Endothelial cell of umbilical vein (primary cell): ENCODE measurements around the gene GTPBP10. TPM values are rescaled to one million over a fixed set of nuclear protein-coding genes. Genes with fewer than 3 reads are reported as not detected.

Source experiments
- BruUV-seq: library from RNA; stranded (reverse); fragments of 400-500 nt; replicated peaks from 2 replicates; lab custom pipeline; 2021; lab: Mats Ljungman, UMichigan
- CTCF ChIA-PET: fragments of 300-600, 350-600 bp; sonication (Branson Sonifier 250); formaldehyde crosslinking; loops from one replicate; lab custom pipeline; 2021; ENCODE audit warnings: antibody characterized with exemption, inconsistent platforms; lab: Charles Lee
- POLR2A ChIA-PET: fragments of 300-600, 350-600 bp; sonication (Branson Sonifier 250); formaldehyde crosslinking; loops from one replicate; lab custom pipeline; 2021; ENCODE audit warnings: antibody characterized with exemption, inconsistent platforms; lab: Charles Lee
- DNase-seq: peaks from one replicate; pipeline ENCODE4 v3.0.0-alpha.2; 2011; ENCODE audit warnings: low read depth, low spot score
- FAIRE-seq: peaks from 2 replicates; lab custom pipeline; 2011; peaks lifted over from hg19 to GRCh38; lab: Jason Lieb, UNC
- H2AFZ ChIP-seq: 2 replicates; pipeline ENCODE4 v1.6.0; 2012; ENCODE audit warnings: low read depth, low read length, control low read depth, inconsistent platforms
- H3K27ac ChIP-seq: 2 replicates; pipeline ENCODE4 v1.5.1; 2011; ENCODE audit warnings: low read depth, mild to moderate bottlenecking, control low read depth, low read length, moderate library complexity; ENCODE audit not compliant: insufficient read depth
- H3K27me3 ChIP-seq, 2 experiments: 2 replicates each; pipeline versions ENCODE4 v1.6.0 to v1.6.1; 2011; ENCODE audit warnings: low read length in 2 of 2, mixed read lengths in 1 of 2; ENCODE audit not compliant: control insufficient read depth in 2 of 2, insufficient read depth in 2 of 2
- H3K36me3 ChIP-seq, 2 experiments: 2 replicates in 1 of 2; 3 replicates in 1 of 2; pipeline ENCODE4 v1.5.1; 2011; ENCODE audit warnings: low read length in 2 of 2, mild to moderate bottlenecking in 1 of 2, moderate library complexity in 1 of 2; ENCODE audit not compliant: control insufficient read depth in 2 of 2, insufficient read depth in 2 of 2; ENCODE audit errors: extremely low read depth in 1 of 2
- H3K4me1 ChIP-seq: 3 replicates; pipeline ENCODE4 v1.5.1; 2011; ENCODE audit warnings: mild to moderate bottlenecking, low read length; ENCODE audit not compliant: control insufficient read depth, insufficient read depth; ENCODE audit errors: extremely low read depth
- H3K4me2 ChIP-seq: 2 replicates; pipeline ENCODE4 v1.6.1; 2011; ENCODE audit warnings: low read length, control low read depth, mixed read lengths; ENCODE audit not compliant: insufficient read depth
- H3K4me3 ChIP-seq, 3 experiments: fragments of 200-600 bp in 1 of 3; sonication (generic), shearing (Covaris generic) in 1 of 3; replicated peaks in 1 of 3; 2 replicates each; pipeline ENCODE4 v1.5.1; 2011 to 2016; ENCODE audit warnings: control low read depth in 3 of 3, low read length in 3 of 3, mild to moderate bottlenecking in 2 of 3, inconsistent platforms in 1 of 3, low read depth in 1 of 3, moderate library complexity in 1 of 3; ENCODE audit not compliant: insufficient read depth in 1 of 3
- H3K79me2 ChIP-seq: 2 replicates; pipeline ENCODE4 v1.6.0; 2012; ENCODE audit warnings: low read length, inconsistent platforms; ENCODE audit not compliant: control insufficient read depth, insufficient read depth
- H3K9ac ChIP-seq: replicated peaks from 2 replicates; pipeline ENCODE3; 2011; ENCODE audit warnings: low read length, control low read depth; ENCODE audit not compliant: insufficient read depth; ENCODE audit errors: extremely low read depth
- H3K9me1 ChIP-seq: replicated peaks from 3 replicates; pipeline ENCODE4 v1.6.0; 2011; ENCODE audit warnings: mild to moderate bottlenecking, low read length; ENCODE audit not compliant: control insufficient read depth, insufficient read depth; ENCODE audit errors: extremely low read depth
- H3K9me3 ChIP-seq: replicated peaks from 2 replicates; pipeline ENCODE4 v1.5.1; 2012; ENCODE audit warnings: low read length, inconsistent platforms; ENCODE audit not compliant: control insufficient read depth, insufficient read depth
- H4K20me1 ChIP-seq: replicated peaks from 2 replicates; pipeline ENCODE3; 2011; ENCODE audit warnings: mild to moderate bottlenecking, low read length; ENCODE audit not compliant: control insufficient read depth, insufficient read depth; ENCODE audit errors: extremely low read depth
- CTCF ChIP-seq, 2 donors: IDR thresholded peaks; 1 replicate in 1 of 2; 2 replicates in 1 of 2; pipeline ENCODE4 v1.5.1; 2011; ENCODE audit warnings: low read length in 2 of 2, mild to moderate bottlenecking in 2 of 2, moderate library complexity in 2 of 2, control low read depth in 1 of 2, inconsistent platforms in 1 of 2, low read depth in 1 of 2; ENCODE audit not compliant: insufficient read depth in 1 of 2; ENCODE audit errors: extremely low read depth in 1 of 2
- EZH2 ChIP-seq: IDR thresholded peaks from 2 replicates; pipeline ENCODE4 v1.6.1; 2012; ENCODE audit warnings: borderline replicate concordance, low read depth, mild to moderate bottlenecking, moderate library complexity, low read length, inconsistent platforms; ENCODE audit not compliant: severe bottlenecking
- FOS ChIP-seq: IDR thresholded peaks from 2 replicates; pipeline ENCODE4 v1.6.1; 2011; ENCODE audit warnings: mild to moderate bottlenecking, low read length, moderate library complexity, borderline replicate concordance; ENCODE audit not compliant: insufficient read depth
- GATA2 ChIP-seq: IDR thresholded peaks from 2 replicates; pipeline ENCODE4 v1.7.0; 2011; ENCODE audit warnings: low read depth, mild to moderate bottlenecking, moderate library complexity, mixed read lengths, low read length; ENCODE audit not compliant: insufficient read length, insufficient read depth
- JUN ChIP-seq: IDR thresholded peaks from 2 replicates; pipeline ENCODE4 v1.6.1; 2011; ENCODE audit warnings: borderline replicate concordance, low read depth; ENCODE audit not compliant: insufficient read length, insufficient read depth
- MAX ChIP-seq: IDR thresholded peaks from 2 replicates; pipeline ENCODE4 v1.6.1; 2011; ENCODE audit not compliant: insufficient read depth, insufficient read length
- MYC ChIP-seq: IDR thresholded peaks from one replicate; pipeline ENCODE4 v1.6.1; 2011; ENCODE audit warnings: mild to moderate bottlenecking, low read depth, low read length
- POLR2A ChIP-seq: IDR thresholded peaks from 2 replicates; pipeline ENCODE4 v1.6.1; 2012; ENCODE audit warnings: low read depth, mild to moderate bottlenecking, control low read depth, low read length
- POLR2AphosphoS5 ChIP-seq: IDR thresholded peaks from 2 replicates; pipeline ENCODE4 v1.6.1; 2012; ENCODE audit warnings: low read depth, mild to moderate bottlenecking, control low read depth, low read length, moderate library complexity; ENCODE audit not compliant: insufficient read depth
- dilution Hi-C: fragments of 300-500 bp; cut with MboI; formaldehyde crosslinking; loops from one replicate; pipeline ENCODE4 v1.15.0; 2019; ENCODE audit warnings: low sequenced_read_pairs; ENCODE audit not compliant: extremely low pct_ligation_motif_present
- intact Hi-C: fragments of 100-400 bp; cut with micrococcal nuclease; formaldehyde crosslinking; loops from one replicate; pipeline ENCODE4 v1.10.0; 2022
- polyA plus RNA-seq, 4 experiments: library from polyadenylated mRNA; depleted of rRNA in 3 of 4; stranded (reverse) in 3 of 4; unstranded in 1 of 4; fragments of >200 nt; gene quantifications; 2 replicates each; pipeline versions ENCODE4 v1.2.1 to v1.2.3, GENCODE V29; 2011 to 2012; ENCODE audit warnings: missing spikeins in 1 of 4
- total RNA-seq: library from RNA; stranded (reverse); gene quantifications from 2 replicates; pipeline ENCODE4 v1.2.3, GENCODE V29; 2021

Gene GTPBP10
- total and polyA plus RNA-seq, 2 donors (not counting 3 experiments of a cell fraction or from before 2014, with no cell fraction given), result 3.5 to 16.7 TPM

GRCh38 chr7:90425376-90425775, 78.9 kb downstream of the GTPBP10 start:
- no peak for DNase-seq
- peak; percentile 28 for FAIRE-seq
- no peaks in the 10 kb centered on the region for H3K36me3 ChIP-seq
- H3K27ac ChIP-seq, result no peak overlapping the region
- dilution Hi-C loops (no loop called here), intact Hi-C loops (no loop called here)
- ChIA-PET CTCF (no interaction called here), POLR2A (no interaction called here)
- H3K79me2 ChIP-seq, result no peaks in the 10 kb centered on the region
- TF ChIP-seq MYC, result no peak
- peak; percentile 34 for TF ChIP-seq FOS
- H2AFZ ChIP-seq, result no peak overlapping the region
- H3K4me3 ChIP-seq, result no peak overlapping the region
- no peaks in the 10 kb centered on the region for H3K9me1 ChIP-seq
- H4K20me1 ChIP-seq, result no peaks in the 10 kb centered on the region
- BruUV-seq, result no TSS peak
- H3K4me1 ChIP-seq, result peaks cover 9% of the 10 kb centered on the region
- H3K9ac ChIP-seq, result no peak overlapping the region
- H3K9me3 ChIP-seq, result no peaks in the 10 kb centered on the region
- no peaks in the 10 kb centered on the region for H3K27me3 ChIP-seq
- no peak overlapping the region for H3K4me2 ChIP-seq

DNA sequence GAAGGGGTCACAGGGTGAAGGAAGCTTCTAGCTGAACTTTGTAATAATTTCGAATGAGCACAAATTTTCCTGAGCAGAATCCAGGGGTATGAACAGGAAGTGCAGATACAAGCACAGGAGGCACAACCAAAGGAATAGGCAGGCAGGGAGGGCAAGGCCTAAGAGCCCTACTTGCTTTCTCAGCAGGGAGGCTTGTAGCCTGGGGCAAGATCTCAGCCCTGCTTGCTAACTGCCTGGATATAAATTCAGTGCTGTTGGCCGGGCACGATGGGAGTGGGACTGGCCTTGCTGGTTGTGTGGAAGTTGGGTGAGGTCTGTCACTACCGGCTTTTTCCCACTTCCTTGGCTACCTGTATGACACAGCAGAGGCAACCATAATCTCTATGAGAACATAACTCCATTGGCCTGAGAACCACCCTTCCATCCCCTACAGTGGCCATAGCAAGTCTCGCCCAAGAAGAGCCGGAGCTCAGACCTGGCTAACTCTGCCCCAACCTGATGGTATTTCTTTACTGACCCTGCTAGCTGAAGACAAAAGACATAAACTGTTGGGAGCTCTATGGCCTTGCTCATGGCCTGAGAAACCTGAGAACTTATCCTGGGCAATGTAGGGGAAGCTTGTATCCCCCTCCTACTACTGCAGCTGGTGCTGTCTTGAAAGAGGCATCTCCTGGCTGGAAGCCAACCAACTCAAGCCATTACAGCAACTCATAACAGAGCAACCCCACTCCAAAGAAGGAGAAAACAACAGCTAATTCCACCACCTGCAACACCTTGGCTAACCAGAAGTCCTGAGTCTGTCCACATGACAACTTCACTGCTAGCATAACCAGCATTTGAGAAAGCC, 84.3 kb downstream of the GTPBP10 start:
- Histone ChIP-seq H2AFZ (no peak overlapping the region), H3K9me1 (no peaks in the 10 kb centered on the region), H3K79me2 (no peaks in the 10 kb centered on the region), H4K20me1 (no peaks in the 10 kb centered on the region), H3K9me3 (no peaks in the 10 kb centered on the region), H3K27ac (no peak overlapping the region), H3K27me3 (peaks cover 0 to 4% of the 10 kb centered on the region in 2 experiments), H3K9ac (no peak overlapping the region), H3K4me2 (no peak overlapping the region), H3K36me3 (no peaks in the 10 kb centered on the region), H3K4me3 (no peak overlapping the region), H3K4me1 (peaks cover 5% of the 10 kb centered on the region)
- TF ChIP-seq CTCF (IDR thresholded peaks at IDR 0.05; ENCODE audit: extremely low read depth in 1 of 2, insufficient read depth in 1 of 2, low read depth in 1 of 2, low read length in 2 of 2) (no peak), POLR2A (no peak), MYC (no peak), GATA2 (no peak), EZH2 (no peak), MAX (no peak), FOS (no peak), POLR2AphosphoS5 (no peak), JUN (no peak)
- DNase-seq (no peak), FAIRE-seq (no peak)
- dilution Hi-C loops (no loop called here), intact Hi-C loops (no loop called here)
- ChIA-PET CTCF (interaction anchor here (0.9 to 7.8 kb wide), 4 partner anchors 25 to 277 kb away, joined by 3 to 248 read pairs (median 4); partner anchors contain the start of genes STEAP1 and STEAP2), POLR2A (no interaction called here)
- no TSS peak for BruUV-seq
